Measurements from ENCODE around the gene PTPRT.

PTPRT gene

DNA sequence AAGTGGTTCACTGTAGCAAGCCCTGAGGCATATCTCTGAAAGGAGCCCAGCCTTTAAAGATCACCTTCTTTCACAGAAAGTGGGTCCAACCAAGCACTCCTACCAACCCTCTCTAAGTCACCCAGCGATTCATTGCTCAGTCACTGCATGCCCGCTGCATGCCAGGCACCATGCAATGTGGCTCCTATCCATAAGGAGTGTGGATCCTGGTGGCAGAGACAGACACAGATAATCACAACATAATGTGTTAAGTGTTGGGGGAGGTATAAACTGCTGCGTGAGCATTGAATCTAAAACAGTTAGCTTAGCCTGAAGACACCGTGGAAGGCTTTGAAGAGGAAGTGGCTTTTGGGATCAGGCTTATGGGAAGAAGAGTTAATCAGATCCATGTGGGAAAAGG is 659.5 kb downstream of the PTPRT start:
- DNase-seq: no peak

DNA sequence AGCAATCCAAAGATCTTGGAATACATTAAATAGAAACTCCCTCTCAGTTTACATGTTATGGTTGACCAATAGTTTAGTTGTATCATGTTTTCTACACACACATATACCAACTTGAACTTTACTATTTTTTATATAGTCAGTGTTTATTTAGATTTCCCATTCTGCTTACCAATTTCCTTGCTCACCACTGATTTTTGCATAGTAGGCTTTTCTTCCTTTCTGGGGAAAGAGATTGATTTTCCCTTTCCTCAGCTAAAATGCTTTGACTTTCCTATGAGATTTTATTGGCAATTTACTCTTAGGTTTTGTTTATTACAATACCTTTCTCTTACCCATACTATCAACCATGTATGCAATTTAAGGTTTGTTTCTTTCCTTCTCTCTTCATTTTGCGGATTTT is 665.6 kb downstream of the PTPRT start:
- no peak for DNase-seq

DNA sequence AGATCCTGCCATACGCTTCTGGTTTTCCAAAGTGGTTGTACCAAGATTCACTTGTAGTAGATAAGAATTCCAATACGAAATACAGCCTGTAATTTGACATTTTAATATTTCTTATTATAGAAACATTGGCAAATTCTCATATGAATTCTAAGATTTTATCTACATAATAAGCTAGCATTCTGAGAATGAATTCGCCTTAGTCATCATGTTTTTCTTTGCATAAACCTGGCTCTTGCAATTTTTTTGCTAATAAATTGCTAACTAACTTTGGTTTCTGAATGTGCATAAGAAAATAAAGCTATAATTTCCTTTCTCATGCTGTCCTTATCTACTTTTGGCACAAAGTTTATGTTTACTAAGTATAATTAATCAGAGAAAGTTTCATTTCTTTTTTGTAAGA is 673.0 kb downstream of the PTPRT start:
- no peak for DNase-seq

DNA sequence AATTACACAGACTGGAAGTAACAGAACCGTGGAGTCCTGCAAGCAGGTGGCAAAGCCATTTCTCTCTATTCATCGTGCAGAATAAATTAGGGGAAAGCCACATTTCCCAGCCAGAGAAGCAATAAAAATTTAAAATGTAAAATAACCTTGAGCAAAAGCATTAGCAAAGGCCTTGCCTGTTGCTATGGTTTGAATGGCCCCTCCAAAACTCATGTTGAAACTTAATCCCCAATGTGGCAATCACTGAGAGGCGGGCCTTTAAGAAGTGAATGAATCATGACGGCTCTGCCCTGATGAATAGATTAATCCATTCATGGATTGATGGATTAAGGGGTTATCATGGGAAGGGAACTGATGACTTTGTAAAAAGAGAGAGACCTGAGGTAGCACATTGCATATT is 679.0 kb downstream of the PTPRT start:
- no peak for DNase-seq

DNA sequence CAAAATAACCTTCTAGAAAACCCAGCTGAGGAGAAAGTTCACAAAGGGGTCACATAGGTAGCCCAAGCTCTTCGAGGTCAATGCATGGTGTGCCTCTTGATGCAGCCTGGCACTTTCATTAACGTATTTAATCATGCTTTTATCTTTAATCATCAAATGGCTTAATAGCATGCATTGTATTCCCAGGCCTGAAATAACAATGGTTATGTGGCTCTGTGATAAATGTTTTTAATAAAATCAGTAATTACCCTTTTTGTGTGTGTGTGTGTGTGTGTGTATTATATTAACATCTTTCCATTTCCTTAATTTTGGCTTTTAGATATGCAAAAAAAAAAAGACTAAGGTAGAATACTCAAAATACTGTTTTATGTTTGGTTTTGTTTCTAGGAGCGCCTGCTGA is 681.8 kb downstream of the PTPRT start:
- DNase-seq: no peak

DNA sequence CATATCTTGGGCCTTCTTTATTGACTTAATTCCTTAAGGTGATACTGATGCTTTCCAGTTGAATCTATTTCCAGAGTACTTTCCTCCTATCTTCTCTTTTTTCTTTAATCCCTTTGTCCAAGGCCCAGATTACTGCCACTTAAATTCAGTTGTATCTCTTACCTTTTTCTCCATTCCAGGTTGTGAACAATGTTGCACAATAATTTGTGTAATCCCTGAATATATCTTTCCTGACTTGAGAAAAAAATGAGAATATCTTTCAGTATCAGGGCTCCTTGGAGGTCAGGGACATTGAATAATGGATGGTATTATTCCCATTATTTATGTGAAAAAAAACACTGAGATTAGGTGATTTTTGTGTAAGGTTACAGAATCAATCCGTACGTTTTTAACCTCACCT is 683.3 kb downstream of the PTPRT start:
- DNase-seq: no peak

DNA sequence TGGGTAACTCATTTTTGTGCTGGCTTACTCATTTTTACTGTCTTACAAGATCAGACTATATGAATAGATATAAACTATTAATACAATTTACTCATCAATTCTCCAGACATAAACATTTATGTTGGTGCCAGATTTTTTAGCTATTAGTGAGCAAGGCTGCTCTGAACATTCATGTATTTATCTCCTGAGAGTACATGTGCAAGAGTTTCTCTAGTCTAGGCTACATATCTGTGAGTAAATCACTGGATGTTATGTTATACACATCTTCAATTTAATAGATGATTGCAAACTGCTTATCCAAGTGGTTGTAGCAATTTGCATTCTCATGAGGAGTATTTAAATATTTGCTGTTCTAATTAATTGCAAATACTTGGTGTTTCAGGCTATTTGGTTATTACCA is 687.1 kb downstream of the PTPRT start:
- no peak for DNase-seq

DNA sequence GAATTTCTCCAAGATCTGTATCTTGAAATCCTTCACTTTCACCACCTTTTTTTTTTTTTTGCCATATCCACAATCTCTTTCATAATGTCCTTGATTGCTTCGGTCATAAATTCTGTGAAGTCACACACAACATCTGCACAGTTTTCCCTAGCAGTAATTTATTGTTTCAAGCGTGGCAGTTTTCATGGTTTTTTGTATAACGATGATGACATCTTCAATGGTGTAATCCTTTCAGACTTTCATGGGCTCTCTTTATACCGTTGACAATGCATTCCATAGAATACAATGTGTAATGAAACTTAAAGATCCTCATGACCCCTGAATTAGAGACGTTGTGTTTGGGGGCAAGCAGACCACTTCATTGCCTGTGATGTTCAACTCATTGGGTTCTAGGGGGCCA is 693.1 kb downstream of the PTPRT start:
- DNase-seq: no peak

DNA sequence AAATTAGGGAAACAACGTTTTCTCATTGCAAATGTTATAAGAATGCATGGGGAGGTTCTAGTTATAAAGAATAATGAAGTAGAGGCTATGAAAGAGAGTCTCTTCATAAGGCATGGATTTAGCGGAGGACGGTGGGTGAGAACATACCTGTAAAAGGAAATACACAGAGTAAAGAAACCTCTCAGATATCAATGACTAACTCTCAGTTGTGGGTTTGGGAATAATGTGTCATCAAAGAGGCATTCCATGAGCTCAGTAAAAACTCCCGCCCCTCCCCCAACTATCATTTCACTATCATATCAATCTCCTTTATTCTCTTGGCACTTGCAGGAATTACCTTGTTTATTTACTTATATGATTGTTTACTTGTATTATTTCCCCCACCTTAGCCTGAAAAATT is 695.4 kb downstream of the PTPRT start:
- no peak for DNase-seq

DNA sequence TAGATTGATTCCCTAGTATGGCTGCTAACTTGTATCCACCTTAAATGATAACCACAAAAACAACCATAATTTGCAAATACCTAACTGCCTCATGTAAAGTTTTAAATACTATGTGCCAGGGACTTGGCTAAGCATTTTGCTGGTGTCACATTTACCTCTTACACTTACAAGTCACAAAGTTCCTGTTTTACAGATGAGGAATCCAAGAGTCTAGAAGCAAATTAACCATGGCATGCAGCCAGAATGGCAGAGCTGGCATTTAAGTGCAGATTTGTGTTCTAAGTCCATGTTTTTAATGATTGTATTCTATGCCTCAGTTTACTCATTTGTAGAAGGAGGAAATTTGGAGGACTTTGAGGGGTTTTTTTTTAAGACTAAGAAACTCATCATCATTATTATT is 696.7 kb downstream of the PTPRT start:
- no peak for DNase-seq

DNA sequence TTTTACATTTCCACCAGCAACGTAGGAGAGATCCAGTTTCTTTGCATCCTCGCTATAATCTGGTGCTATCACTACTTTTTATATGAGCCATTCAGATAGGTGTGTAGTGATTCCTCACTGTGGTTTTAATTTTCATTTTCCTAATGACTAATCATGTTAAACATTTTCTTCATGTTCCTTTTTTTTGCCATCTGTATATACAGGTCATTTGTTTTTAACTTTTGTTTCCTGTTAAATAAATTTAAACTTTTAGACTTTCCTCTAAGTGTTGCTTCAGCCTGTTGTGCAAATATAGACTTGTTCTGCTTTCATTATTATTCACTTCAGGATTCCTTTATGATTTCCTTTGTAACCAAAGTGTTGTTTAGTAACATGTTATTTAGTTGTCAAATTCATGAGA is 697.4 kb downstream of the PTPRT start:
- DNase-seq: no peak

DNA sequence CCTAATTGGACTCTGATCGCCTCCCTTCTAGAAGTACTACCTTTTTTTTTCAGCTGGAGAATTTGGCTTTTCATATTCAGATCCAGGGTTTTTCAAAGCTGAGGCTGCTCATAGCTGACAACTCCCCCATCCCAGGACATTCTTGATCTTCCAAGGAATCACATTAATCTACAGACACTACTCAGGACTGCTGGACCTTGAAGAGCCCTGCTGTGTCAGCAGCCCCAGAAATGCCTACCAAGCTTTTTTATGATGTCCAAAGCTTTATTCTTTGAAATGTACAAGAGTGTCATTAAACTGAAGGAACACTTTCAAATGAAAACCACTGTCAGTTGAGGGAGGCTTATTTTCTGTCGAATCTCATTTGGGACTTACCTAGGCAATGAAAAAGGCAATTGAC is 704.1 kb downstream of the PTPRT start:
- no peak for DNase-seq

DNA sequence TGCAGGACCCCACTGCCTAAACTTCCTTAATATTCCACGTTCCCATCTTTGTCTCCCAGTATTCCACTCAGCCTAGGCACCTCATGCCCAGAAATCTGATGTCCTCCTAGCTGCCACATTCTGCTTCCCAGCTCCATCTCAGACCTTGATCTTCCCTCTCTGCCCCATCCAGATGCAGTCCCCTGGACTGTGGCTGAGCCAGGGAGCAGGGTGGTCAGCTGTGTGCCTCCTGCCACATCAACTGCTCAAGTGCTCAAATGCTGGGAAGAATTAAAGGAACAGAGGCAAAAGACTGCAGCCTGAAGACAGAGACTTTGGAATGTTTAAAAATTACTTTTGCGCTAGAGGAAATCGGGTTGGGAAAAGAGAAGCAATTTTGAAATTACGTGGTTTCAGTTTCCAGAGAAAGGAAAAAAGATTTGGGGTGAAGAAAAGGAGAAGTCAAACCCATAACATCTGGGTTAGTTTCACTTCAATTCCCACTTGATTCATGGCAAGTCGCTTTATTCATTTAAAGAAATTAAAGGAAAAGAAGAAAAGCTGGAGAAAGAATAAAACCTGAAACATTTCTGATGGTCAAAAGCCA is 704.8 kb downstream of the PTPRT start:
- DNase-seq: no peak

DNA sequence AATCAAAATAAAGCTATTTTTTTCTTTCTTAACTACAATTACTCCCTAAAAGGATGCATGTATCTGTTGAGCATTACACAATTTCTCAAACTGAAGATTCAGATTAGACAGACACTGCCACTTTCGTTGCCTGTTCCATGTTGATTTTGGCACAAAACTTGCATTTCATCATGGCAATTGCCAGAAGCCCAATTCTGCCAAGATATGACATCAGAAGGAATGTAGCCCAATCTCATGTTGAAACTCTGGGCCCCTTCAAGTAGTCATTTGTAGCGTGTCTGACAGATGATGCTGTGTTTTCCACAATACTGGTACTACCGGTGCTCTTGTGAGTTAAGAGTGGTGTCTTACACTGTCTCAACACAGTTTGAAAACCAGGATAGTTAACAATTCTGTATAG is 705.4 kb downstream of the PTPRT start:
- DNase-seq: no peak

DNA sequence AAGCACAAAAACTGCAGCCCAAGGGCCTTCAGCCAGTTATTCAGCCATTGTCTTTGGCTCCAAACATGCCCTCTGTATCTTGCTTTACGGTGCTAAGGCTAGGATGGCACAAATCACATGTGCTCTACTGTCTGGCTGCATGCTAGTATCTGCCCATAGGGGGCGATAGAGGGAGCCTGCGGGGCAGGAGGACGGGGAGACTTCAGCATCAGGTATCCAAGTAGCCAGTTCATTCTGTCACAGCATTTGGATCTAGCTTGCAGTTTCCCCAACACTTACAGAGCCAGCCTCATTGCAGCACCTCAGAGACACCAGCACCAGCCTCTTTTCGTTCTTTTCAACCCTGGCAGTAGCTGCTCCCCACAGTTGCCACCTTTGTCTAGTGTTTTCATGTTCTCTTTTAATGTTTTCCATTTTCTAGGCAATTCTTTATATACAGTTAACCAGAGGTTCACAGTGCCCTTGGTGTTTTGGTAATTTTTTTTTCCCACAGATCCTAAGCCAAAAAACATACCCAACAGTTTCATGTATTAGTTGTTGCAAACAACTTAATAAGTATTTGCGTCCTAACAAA is 705.9 kb downstream of the PTPRT start:
- peak in 1 of 2 donors; percentile 1 for DNase-seq

DNA sequence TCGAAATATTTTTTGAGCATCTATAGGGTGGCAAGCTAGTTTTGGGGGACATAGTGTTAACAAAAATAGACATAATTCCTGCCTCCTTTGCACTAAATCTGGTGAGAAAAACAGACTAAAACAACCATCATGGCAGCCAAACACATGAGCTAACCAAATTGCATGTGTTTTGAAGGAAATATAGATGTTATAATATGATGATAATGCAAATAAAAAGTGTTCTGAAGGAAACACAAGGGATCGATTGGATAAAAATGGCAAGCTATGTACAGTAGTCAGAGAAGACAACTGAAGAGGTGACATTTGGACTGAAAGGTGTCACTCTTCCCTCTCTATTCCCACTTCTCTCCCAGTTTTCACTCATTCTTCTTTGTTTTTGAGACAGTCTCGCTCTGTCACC is 706.9 kb downstream of the PTPRT start:
- DNase-seq: no peak

DNA sequence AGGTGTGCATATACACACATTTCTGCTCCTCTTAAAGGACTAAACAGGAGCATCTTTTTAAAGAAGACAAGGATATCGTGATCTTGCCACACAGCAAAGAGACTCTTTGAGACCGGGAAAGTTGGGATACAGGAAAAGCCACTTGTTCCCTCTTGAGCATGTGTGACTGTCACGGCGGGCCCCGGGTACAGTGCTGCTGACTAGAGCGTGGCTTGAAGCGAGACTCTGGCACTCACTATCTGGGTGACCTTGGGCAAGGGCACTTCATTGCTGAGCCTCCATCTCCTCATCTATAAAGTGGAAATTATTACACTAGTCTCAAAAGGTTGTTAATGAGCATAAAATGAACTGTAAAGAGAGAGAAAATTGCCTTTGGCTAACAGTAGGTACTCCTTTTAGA is 713.9 kb downstream of the PTPRT start:
- no peak for DNase-seq

DNA sequence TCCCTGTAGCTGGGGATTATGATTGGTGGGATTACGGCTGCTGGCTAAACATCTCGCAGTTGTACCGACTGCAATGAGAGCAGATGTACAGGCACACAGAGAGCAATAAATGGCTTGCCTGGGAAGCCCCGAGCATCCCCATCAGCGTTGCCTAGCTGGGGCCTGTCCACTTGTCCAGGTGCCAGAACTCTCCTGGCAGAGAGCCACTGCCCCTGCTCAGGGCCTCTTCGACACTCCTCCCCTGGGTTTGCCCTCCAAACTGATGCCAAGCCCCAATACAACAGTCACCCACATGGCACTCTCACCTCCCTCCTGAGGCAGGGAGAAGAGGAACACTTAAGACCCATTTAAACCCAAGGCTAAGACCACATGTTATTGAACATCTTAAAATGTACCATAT is 715.1 kb downstream of the PTPRT start:
- no peak for DNase-seq

DNA sequence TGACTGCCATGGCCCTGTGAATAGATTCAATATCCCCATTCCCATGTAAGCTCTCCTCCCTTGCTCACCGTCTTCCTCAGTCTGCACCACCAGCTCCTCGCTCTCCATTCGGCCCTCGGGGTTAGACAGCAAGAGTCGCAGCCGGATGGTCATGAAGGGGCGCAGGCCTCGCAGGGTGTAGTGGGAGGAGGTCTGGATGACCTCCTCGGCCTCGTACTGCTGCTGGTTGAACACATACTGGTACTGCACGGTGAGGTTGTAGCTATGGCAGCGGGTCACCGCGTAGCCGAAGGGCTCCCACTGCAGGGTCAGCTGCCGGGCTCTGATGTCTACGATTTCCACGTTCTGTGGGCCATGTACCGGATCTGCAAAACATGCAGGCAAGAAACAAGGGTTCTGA is 717.5 kb downstream of the PTPRT start:
- DNase-seq: no peak

DNA sequence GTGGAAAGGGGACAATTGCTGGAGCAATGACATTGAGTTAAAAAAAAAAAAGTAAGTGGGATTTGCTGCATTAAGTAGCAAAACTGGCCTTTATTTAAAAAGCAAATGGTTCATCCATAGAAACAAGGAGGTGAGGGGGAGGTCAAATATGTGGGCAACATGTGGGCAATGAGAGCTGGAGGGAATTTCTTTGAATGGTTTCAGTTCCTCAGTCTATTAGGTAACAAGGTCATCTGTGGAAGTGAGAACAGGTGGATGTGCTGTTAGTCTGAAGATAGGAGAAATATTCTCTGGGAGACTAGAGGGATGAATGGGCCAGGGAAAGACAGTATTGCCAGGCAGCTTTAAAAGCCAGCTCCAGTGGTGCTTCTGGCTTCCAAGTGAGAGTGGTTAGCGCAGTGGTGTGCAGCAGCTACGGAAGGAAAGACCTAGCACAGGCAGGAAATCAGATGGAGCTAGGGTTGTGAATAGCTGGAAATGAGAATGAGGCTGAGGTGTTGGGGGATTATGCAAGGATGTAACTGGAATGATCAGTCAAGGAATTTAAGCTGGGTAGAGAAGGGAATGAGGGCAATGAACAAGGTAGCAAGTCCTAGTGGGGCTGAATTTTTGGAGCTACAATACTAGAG is 727.6 kb downstream of the PTPRT start:
- no peak for DNase-seq

DNA sequence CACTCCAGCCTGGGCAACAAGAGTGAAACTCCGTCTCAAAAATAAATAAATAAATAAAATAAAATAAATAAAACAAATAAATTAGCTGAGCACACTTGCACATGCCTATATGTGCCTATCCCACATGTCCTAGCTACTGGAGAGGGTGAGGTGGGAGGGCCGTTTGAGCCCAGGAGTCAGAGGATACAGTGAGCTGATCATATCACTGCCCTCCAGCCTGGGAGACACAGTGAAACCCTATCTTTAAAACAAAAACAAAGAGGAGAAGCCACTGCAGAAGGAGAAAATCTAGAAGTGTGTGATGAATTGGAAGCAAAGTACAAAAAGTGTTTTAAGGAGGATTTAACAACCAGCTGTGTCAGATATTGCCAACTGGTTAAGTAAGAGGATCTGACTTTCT is 728.4 kb downstream of the PTPRT start:
- DNase-seq: no peak

DNA sequence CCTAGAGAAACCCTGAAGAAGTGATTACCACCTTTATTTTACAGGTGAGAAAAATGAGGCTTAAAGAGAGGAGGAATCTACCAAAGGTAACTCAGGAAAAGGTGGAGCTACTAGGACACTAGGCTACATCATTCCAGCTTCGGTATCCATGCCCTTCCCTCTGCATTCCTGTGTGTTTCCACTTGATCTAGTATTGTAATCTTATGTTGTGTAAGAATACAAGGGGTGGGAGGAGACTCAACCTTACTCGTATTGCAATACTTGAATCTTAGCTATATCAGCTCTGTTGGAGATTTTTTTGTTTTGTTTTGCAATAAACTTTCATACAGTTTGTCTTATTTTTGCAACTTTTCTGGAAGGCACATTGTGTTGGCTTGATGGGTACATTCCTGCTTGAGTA is 742.4 kb downstream of the PTPRT start:
- no peak for DNase-seq

DNA sequence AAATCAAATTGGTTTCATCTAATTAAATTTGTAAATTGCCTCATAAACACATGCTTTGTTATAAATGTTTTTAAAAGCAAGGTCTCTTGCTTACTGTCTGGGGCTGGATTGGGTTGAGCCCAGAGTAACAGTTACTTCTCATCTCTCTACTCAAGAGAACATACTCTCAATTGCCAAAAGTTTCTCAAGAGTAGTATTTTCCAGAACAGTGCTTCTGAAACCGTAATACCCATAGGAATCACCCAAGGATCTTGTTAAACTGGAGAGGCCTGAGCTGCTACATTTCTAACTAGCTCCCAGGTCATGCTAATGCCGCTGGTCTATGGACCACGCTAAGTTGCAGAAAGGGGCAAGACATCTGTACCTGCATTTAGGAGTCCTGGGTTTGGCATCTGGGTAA is 744.9 kb downstream of the PTPRT start:
- DNase-seq: no peak

DNA sequence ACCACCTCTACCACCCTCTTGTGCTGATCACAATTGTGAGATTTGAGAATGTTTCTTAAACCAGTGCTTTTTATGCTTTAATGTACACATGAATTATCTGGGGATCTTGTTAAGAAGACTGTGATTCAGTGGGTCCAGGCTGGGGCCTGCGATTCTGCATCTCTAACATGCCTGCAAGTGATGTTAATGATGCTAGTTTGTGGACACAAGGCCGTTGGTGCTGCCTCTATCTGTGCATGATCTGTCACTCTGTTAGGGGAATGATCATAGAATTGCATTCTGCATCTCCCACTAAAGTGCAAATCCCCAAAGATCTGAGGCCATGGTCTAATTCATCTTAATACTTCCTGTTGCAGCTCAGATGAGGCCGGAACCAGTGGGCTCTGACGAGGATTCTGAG is 746.5 kb downstream of the PTPRT start:
- no peak for DNase-seq

DNA sequence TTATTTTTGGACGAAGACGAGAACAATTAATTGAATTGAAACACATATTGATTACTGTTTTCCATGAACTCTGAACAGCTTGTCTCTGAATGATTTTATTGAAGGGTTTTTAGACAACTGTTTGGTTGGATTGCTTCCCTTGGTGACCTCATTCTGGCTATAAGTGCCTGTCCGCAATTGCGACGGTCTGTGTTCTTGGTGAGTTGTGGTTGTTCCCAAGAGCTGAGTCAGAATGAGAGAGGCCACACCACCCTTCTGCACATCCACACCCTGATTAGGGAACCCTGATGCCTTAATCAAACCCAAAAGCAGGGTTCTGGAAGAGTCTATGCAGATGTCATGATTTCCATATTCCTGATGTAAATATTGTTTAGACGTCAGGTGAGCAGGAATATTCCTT is 747.0 kb downstream of the PTPRT start:
- DNase-seq: no peak

Measured in stimulated activated CD4-positive, alpha-beta T cell treated with anti-CD3 and anti-CD28 coated beads, Interleukin-2, amount 100 ng/mL, for 48 hours (primary cell).